Skeletal muscle satellite cell (primary cell): Measurements from ENCODE around the gene FBXL7.
A peak's percentile ranks its signal among the peaks of the same experiment; 100 is the strongest.

Experiments used
- H3K27me3 ChIP-seq: 2 replicates; pipeline ENCODE4 v1.7.0; 2013; ENCODE audit warnings: low read length; ENCODE audit not compliant: control insufficient read depth, insufficient read depth
- H3K36me3 ChIP-seq: 2 replicates; pipeline ENCODE4 v1.7.0; 2013; ENCODE audit warnings: mild to moderate bottlenecking, control low read depth, low read length; ENCODE audit not compliant: insufficient read depth
- H3K4me1 ChIP-seq: 2 replicates; pipeline ENCODE4 v1.7.0; 2013; ENCODE audit warnings: low read length; ENCODE audit not compliant: control insufficient read depth, insufficient read depth
- H3K4me2 ChIP-seq: 2 replicates; pipeline ENCODE4 v1.7.0; 2013; ENCODE audit warnings: mild to moderate bottlenecking, low read length
- H3K4me3 ChIP-seq: 2 replicates; pipeline ENCODE4 v1.7.0; 2013; ENCODE audit warnings: low read length
- H3K9ac ChIP-seq: 2 replicates; pipeline ENCODE4 v1.7.0; 2013; ENCODE audit warnings: mild to moderate bottlenecking, low read depth, low read length, moderate library complexity
- H3K9me3 ChIP-seq: replicated peaks from 2 replicates; pipeline ENCODE4 v1.7.0; 2013; ENCODE audit warnings: mild to moderate bottlenecking, control low read depth, low read length

Gene FBXL7

GRCh38 chr5:15643731-15644130 lies 143.8 kb downstream of the FBXL7 start:
- Histone ChIP-seq H3K9ac (no peak overlapping the region), H3K36me3 (no peaks in the 10 kb centered on the region), H3K4me3 (no peak overlapping the region), H3K27me3 (no peaks in the 10 kb centered on the region), H3K4me2 (no peak overlapping the region), H3K9me3 (no peaks in the 10 kb centered on the region), H3K4me1 (peaks cover 17% of the 10 kb centered on the region)

- Histone ChIP-seq H3K4me1 (peaks cover 17% of the 10 kb centered on the region), H3K27me3 (no peaks in the 10 kb centered on the region), H3K4me3 (peak overlapping the region; percentile 28), H3K4me2 (peak overlapping the region; percentile 65), H3K9me3 (no peaks in the 10 kb centered on the region), H3K9ac (no peak overlapping the region), H3K36me3 (no peaks in the 10 kb centered on the region)
Measured at GRCh38 chr5:15645381-15646160, 145.6 kb downstream of the FBXL7 start.

- H3K4me2 ChIP-seq = no peak overlapping the region
- H3K9me3 ChIP-seq = no peaks in the 10 kb centered on the region
- peaks cover 17% of the 10 kb centered on the region for H3K4me1 ChIP-seq
- no peaks in the 10 kb centered on the region for H3K36me3 ChIP-seq
- no peak overlapping the region for H3K4me3 ChIP-seq
- H3K9ac ChIP-seq = no peak overlapping the region
- no peaks in the 10 kb centered on the region for H3K27me3 ChIP-seq
Measured at GRCh38 chr5:15646371-15646770, 146.4 kb downstream of the FBXL7 start.

GRCh38 chr5:15647251-15647650 lies 147.3 kb downstream of the FBXL7 start:
- Histone ChIP-seq H3K36me3 (no peaks in the 10 kb centered on the region), H3K4me3 (no peak overlapping the region), H3K4me2 (no peak overlapping the region), H3K4me1 (peaks cover 17% of the 10 kb centered on the region), H3K9ac (no peak overlapping the region), H3K27me3 (no peaks in the 10 kb centered on the region), H3K9me3 (no peaks in the 10 kb centered on the region)

GRCh38 chr5:15650266-15650665 lies 150.3 kb downstream of the FBXL7 start:
- no peak overlapping the region for H3K4me3 ChIP-seq

GRCh38 chr5:15654779-15655178 lies 154.8 kb downstream of the FBXL7 start:
- Histone ChIP-seq H3K27me3 (no peaks in the 10 kb centered on the region), H3K4me2 (no peak overlapping the region), H3K4me1 (no peaks in the 10 kb centered on the region), H3K36me3 (no peaks in the 10 kb centered on the region), H3K9me3 (no peaks in the 10 kb centered on the region), H3K4me3 (no peak overlapping the region), H3K9ac (no peak overlapping the region)

More at GRCh38 chr5:15650266-15650665, 150.3 kb downstream of the FBXL7 start:
- Histone ChIP-seq H3K9me3 (no peaks in the 10 kb centered on the region), H3K4me2 (no peak overlapping the region), H3K4me1 (peaks cover 7% of the 10 kb centered on the region), H3K27me3 (no peaks in the 10 kb centered on the region), H3K36me3 (no peaks in the 10 kb centered on the region), H3K9ac (no peak overlapping the region)

GRCh38 chr5:15655683-15656082 lies 155.7 kb downstream of the FBXL7 start:
- Histone ChIP-seq H3K9me3 (no peaks in the 10 kb centered on the region), H3K4me2 (no peak overlapping the region), H3K9ac (no peak overlapping the region), H3K4me3 (no peak overlapping the region), H3K36me3 (no peaks in the 10 kb centered on the region), H3K4me1 (no peaks in the 10 kb centered on the region), H3K27me3 (no peaks in the 10 kb centered on the region)

DNA sequence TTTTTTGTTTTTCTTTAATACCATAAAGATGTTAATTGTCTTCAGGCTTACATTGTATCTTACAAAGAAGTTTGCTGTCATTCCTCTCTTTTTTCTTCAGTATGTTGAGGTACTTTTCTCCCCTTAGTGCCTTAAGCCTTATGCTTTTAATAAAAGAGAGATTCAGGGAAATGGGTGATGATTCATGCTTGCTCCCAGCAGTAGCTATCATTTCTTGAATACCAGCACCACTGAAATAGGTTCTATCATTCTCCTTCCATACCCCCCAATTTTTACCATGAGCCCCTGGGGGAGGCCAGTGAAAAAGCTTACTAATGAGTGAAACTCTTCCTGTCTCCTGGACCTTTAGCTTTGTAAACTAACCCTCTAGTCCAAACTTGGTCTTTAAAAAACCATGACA lies 165.0 kb downstream of the FBXL7 start:
- Histone ChIP-seq H3K27me3 (no peaks in the 10 kb centered on the region), H3K36me3 (no peaks in the 10 kb centered on the region), H3K4me3 (no peak overlapping the region), H3K4me1 (peaks cover 3% of the 10 kb centered on the region), H3K4me2 (no peak overlapping the region), H3K9me3 (no peaks in the 10 kb centered on the region), H3K9ac (no peak overlapping the region)

DNA sequence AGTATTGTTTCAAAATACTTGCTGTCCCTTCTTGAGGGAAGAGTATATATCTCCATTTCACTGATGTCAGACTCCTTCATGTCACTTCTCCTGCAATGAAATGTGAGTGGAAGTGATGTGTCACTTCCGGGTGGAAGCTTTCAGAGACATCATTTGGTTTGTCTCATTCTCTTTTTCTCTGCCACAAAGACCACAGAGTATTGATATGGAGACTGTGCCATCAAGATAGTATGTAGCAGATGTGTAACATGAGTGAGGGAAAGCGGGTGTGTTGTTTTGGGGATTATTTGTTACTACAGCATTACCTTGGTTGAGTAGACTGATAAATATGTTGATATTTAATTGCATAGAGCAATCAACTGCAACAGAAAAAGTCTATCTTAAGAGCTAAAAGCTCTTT lies 169.8 kb downstream of the FBXL7 start:
- H3K36me3 ChIP-seq = no peaks in the 10 kb centered on the region
- no peaks in the 10 kb centered on the region for H3K27me3 ChIP-seq
- no peaks in the 10 kb centered on the region for H3K9me3 ChIP-seq
- H3K4me3 ChIP-seq = no peak overlapping the region
- H3K4me1 ChIP-seq = peaks cover 3% of the 10 kb centered on the region
- H3K9ac ChIP-seq = no peak overlapping the region
- H3K4me2 ChIP-seq = no peak overlapping the region

DNA sequence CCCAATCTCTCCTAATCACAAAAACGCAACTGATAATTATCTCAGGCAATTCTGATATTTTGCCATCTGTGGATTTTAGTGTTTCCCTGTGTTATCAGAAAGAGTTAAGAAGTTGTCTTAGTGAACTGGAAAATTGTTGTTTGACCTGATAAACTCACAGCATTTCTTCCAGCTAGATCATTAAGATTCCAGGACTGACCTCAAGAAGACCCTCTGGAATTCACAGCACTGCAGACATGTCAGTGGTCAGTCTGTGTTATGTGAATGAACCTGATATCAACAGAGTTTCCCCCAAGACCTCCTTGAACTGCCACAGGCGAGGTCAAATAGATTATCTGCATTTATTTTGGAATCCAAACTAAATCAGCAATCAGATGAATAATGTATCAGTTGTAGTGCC lies 174.7 kb downstream of the FBXL7 start:
- Histone ChIP-seq H3K9me3 (no peaks in the 10 kb centered on the region), H3K27me3 (no peaks in the 10 kb centered on the region), H3K36me3 (no peaks in the 10 kb centered on the region), H3K4me1 (no peaks in the 10 kb centered on the region), H3K4me3 (no peak overlapping the region), H3K4me2 (no peak overlapping the region), H3K9ac (no peak overlapping the region)

DNA sequence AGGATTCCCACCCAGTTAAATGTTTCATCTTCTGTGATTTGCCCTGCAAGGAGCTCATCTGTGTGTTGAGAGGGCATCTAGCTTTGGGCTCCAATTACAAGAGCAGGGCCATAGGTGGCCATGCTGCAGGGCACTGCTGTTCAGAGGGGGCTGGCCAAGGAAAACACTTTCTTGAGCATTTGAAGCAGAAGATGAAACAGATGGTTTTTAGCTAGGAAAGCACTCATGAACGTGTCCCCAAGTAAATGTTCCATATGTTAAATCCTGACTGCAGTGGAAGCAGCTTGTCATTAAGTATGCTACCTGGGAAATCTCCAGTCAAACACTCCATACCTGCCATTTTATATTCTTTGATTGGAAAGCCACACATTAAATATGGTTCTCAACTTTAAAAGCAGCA lies 176.6 kb downstream of the FBXL7 start:
- Histone ChIP-seq H3K27me3 (no peaks in the 10 kb centered on the region), H3K4me1 (no peaks in the 10 kb centered on the region), H3K4me3 (no peak overlapping the region), H3K9me3 (no peaks in the 10 kb centered on the region), H3K36me3 (no peaks in the 10 kb centered on the region), H3K4me2 (no peak overlapping the region), H3K9ac (no peak overlapping the region)

GRCh38 chr5:15679161-15679560 lies 179.2 kb downstream of the FBXL7 start:
- Histone ChIP-seq H3K36me3 (no peaks in the 10 kb centered on the region), H3K4me2 (no peak overlapping the region), H3K4me1 (no peaks in the 10 kb centered on the region), H3K4me3 (no peak overlapping the region), H3K27me3 (no peaks in the 10 kb centered on the region), H3K9ac (no peak overlapping the region), H3K9me3 (no peaks in the 10 kb centered on the region)
